GM12872 (cell line): Measurements from ENCODE around the gene KRTAP13-1.

Source experiments
- CTCF ChIP-seq: IDR thresholded peaks from 3 replicates; pipeline ENCODE4 v1.5.1; 2011; ENCODE audit warnings: low read depth, mild to moderate bottlenecking, low read length, moderate library complexity; ENCODE audit not compliant: insufficient read depth

KRTAP13-1 gene

GRCh38 chr21:30395731-30396130, at the start of gene KRTAP13-1:
KRTAP13-1 (plus strand) TSS chr21:30396031; CDS start chr21:30396087, 56 bp downstream.
- no peak for TF ChIP-seq CTCF

- TF ChIP-seq CTCF = no peak
Observed at GRCh38 chr21:30348506-30348905, 47.3 kb upstream of the KRTAP13-1 start, which contains the start of gene KRTAP23-1. KRTAP23-1 (minus strand) TSS chr21:30348606; CDS start chr21:30348606, 0 bp downstream.

GRCh38 chr21:30349572-30349971, 46.3 kb upstream of the KRTAP13-1 start:
- TF ChIP-seq CTCF = no peak

- TF ChIP-seq CTCF = no peak
Observed at GRCh38 chr21:30351534-30351933, 44.3 kb upstream of the KRTAP13-1 start.

- TF ChIP-seq CTCF = no peak
Observed at GRCh38 chr21:30354308-30355005, 41.4 kb upstream of the KRTAP13-1 start.

GRCh38 chr21:30355906-30356305, 39.9 kb upstream of the KRTAP13-1 start:
- TF ChIP-seq CTCF = no peak

GRCh38 chr21:30372139-30372770, 23.6 kb upstream of the KRTAP13-1 start, which contains the start of gene KRTAP13-2:
KRTAP13-2 (minus strand) TSS chr21:30372271; CDS start chr21:30372213, 58 bp downstream.
- TF ChIP-seq CTCF = no peak
